Measurements from ENCODE around the gene ANKRD33.

ANKRD33 gene

DNA sequence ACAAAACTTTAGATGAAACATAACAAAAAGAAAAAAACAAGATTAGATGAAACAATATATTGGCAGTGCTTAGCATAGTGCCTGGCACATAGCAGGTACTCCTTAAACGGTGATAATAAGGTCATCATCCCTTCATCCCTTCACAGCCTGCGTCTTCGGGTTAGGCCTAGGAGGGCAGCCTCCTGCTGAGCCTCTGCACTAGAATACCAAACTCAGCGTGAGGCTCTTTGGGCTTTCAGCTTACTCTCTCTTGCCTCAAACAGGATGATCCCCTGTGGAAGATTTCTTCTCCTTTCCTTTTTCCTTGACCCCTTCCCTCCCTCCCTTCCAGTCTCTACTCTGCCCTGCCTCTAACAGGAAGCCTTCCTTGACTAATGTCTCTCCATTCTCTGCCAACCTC, 25.0 kb upstream of the ANKRD33 start:
- no peak for DNase-seq

DNA sequence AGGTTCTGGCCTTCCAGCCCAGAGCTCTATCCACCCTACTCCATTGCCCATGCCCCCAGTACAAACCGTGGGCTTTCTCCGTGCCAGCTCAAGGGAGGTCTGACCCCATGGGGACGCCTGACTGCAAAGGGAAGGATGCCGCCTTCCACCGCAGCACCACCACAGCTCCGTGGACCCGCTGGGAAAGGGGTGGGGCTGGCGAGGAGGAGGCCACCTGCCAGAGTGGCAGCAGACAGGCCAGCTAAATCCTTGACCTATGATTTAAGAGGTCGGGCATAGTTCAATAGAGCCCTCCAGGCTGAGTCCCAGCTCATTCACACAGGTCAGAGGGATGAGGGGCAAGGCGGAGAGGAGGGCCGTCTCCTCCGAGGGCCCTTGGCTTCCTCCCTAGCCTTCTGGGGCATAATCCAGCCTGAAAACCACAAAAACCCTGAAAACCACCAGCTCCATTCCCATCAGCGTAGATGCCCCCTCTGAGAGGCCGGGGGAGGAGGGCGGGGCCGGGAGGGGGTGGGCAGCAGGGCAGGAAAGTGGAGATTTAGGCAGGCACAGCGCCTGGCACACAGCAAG, 24.5 kb upstream of the ANKRD33 start:
- DNase-seq, result no peak

DNA sequence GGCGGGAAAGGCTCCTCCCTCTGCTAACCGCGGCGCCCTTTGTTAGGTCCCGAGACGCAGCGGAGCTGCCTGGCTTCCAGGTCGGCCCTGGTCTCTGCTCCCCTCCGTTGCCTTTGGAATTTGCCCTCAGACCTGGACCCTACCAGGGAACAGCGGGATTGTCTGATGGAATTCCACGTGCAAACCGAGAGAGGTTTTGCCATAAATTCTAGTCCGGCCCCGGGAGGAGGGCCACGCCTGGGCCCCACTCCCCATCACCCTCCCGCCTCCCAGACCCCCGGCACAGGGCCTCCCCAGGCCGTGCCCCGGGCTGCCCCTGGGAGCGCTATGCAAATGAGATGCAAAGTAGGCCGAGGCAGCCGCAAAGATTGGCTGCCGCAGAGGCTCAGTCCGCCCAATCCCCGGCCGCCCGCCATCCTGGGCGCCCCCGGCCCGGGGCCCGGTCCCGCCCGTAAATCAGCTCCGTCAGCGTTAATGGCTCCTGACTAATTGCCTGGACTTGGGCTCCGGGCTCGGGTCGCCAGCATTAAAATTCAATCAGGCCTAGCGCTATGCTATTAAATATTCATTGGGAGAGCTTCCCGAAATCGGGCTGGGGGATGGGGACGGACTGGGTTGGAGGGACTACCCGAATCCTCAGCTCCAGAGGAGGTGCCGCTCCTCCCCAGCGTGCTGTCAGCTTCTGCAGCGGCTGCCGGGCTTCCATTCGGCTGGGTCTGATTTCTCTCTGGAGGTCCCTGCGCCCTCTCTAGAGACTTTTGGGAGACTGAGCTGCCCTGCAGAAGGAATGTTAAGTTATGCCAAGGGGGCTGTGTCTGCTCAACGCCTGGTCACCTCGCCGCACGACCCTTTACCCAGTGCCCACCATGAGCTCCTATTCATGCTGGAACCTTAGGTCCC, 23.7 kb upstream of the ANKRD33 start:
- no peak for DNase-seq

DNA sequence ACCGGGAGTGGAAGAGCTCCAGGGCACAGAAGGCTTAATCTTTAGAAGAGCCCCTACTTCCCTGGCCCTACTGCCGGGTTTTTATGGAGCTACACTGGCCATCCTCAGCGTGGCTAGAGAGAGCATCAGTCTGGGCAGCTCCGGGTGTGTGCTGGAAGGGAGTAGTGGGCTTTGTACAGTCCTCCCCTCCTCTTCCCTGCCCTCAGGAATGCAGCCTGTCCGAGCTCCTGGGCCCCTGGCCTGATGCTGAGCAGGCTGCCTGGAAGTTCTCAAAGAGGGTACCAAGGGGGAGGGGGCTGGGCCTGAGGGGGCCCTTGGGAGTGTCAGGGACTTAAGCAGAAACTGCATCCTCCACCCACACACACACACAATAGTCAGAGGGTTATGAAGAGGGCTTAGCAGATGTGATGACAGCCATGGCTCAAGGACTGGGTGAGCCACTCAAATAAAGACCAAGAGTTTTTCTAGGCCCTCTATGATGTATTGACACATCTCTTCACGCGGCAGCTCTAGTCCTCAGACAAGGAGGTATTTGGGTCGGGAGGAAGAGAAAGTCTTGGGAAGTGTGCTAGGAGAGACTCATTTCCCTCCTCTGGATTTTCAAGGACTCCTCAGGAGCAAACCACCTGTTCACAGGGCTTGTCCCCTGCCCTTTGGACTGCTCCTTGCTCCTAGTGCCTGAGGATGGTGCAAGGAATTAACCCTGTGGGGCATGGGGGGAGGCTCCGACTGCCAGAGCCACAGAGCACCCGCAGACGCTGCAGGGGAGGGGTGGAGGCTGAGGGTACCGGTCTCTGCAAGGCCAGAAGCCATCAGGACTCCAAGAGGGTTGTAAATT, 22.9 kb upstream of the ANKRD33 start:
- DNase-seq, result no peak

DNA sequence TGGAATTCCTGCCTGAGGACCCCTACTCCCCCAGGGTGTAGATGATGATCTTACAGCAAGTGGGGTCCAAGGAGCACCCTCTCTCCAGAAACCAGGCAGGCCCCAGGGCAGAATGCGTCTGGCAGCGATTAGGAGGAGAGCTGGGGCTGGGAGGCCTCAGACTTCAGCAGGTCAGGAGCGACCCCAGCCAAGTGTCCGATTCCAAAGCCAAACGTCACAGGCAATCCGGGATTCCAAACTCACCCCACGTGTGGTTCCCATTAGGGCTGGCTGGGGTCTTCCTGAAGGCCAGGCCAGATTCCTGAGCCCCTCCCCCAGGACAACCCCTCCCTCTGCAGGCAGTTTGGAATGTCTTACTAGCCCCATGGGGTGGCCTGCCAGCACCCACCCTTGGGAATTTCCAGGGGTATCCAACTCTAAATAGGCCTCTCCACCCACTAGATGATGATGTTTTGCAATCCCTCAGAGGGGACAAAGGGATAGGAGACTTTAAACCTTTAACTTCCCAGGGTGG, 22.1 kb upstream of the ANKRD33 start:
- no peak for DNase-seq

DNA sequence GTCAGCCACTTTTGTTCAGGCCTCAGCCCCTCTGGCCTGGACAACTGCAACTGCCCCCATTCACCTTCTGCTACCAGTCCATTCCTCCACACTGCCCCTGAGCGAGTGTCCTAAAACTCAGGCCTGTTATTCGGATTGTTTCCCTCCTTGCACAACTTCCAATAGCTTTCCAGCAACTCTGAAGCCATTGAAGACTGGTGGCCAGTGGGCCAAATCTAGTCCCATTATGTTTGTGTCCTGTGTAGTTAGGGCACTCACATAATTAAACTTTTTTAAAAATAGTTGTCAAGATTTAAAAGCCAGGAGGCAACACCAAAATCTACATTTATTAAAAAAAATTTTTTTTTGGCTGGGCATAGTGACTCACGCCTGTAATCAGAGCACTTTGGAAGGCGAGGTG, 21.6 kb upstream of the ANKRD33 start:
- DNase-seq, result no peak

DNA sequence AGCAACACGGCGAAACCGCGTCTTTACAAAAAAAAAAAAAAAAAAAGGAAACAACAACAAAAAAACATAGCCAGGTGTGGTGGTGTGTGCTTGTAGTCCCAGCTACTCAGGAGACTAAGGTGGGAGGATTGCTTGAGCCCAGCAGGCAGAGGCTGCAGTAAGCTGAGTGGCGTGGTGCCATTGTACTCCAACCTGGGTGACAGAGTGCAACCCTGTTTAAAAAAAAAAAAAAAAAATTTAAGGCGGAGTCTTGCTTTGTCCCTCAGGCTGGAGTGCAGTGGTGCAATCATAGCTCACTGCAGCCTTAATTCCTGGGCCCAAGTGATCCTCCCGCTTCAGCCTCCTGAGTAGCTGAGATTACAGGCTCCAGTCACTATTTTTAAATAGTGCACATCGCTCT, 21.1 kb upstream of the ANKRD33 start:
- DNase-seq, result no peak

DNA sequence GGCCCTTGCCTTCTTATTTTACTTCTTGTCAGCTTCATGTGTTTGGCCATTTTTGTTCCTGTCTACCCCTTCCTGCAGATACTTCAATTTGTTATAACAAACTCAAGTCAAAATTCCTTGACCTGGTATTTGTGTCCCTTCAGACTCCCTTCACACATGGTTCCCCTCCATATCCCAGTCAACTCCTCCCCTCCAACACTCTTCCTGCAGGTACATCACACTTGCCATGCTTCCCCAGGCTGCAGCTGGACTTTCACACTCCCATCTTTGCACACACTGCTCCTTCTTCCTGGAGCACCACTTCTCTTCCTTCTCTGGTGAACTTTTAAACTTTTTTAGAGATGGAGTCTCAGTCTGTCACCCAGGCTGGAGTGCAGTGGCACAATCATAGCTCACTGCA, 20.5 kb upstream of the ANKRD33 start:
- no peak for DNase-seq

DNA sequence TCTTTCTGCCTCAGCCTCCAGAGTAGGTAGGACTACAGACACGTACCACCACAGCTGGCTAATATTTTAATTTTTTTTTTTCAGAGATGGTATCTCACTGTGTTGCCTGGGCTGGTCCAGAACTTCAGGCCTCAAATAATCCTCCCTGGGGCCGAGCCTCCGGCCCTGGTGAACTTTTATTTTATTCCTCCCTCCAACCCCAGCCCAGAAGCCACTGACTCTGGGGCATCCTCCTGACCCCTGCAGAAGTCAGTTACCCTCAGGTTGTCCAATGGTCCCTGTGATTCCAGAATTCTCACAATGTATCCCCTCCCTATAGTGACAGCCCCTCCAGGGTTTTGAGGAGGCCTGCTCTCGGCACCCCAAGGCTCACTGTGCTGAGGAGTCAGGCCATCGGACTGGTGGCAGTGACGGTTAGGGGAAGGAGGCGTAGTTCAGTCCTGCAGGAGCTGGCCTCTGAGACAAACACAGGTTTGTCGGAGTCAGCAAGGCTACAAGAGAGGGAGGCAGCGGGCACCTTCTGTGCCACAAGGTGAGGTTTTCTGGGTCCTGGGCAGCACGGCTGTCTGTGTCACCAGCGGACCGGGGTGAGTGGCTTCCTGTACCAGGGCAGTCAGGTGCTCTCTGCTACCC, 20.0 kb upstream of the ANKRD33 start:
- no peak for DNase-seq

DNA sequence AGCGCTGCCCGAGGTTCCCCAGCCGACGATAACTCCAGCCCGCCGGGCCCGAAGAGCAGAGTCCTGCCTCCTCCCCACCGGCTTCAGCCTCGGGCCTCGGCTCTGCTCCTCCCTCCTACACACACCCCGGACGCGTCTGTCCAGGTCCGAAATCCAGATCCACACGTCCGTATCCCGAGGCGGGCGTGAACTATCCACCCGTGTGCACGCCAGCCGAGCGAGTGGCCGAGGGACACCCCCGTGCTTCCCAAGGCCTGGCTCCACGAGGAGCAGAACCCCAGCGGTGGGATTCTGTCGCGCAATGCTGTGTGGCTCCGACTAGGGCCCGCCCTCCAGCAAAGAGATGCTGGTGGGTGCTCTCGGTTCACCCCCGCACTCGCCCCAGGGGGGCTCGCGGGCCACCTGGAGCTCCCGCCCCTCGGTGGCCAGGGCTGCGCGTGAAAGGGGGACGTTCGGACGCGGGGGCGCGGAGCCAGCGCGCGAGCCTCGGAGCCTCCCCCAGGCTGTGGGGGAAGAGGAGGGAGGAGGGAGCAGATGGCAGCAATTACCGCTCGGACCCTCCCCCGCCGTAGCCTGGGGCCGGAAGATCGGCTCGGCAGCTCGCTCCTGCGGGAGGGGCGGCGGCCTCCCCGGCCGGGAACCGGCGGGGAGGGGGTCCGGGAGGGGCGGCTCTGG, 18.9 kb upstream of the ANKRD33 start:
- peak; percentile 37 for DNase-seq

DNA sequence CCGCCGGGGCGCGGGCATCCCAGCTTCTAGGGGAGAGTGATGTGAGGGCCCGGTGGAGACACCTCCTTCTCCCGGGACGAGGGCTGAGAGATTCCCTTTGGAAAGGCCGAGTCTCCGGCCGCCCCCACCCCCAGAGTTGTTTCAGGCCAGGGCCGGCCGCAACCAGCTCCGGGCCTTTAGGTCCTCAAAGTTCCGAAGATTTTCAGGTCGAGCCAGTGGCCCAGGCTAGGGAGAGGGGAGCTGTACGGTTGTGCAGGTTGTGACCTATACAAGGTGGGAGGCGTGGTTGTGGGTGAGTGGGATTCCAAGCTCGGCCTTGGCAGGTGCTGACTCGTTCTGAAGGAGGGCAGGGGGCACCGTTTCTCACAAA, 18.4 kb upstream of the ANKRD33 start:
- no peak for DNase-seq

DNA sequence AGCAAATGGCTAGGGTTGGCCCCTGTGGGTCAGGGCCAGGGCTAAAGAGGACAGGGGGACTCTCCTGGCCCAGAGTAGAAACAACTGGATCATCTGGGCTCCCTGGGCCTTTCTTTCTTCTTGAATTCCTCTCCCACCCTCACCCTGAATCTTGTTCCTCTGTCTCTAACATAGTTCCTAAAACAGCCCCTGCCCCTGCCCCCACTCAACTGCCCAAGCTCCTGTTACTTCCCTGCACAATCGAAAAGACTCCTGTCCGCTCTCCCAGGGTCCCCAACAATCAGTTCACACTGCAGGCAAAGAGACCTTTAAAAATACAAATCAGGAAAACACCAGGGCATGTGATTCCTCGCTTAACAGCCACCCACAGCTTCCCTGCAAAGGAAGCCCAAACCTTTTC, 18.0 kb upstream of the ANKRD33 start:
- DNase-seq, result no peak

DNA sequence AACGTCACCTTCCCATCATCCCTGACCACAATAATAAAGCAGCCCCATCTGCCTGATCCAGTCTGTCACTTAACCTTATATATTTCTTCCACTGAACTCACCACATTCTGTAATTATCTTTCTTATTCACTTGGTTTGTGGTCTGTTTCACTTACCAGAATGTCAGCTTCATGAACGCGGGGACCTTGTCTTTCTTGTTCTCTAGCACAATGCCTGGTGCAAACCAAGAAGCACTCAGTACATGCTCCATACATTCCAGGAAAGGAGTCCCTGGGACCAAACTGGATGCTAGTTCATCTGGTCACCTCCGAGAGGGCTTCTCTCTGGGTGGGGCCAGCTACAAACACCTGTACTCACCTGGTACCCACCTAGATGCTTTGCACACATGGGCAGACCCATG, 17.4 kb upstream of the ANKRD33 start:
- no peak for DNase-seq

DNA sequence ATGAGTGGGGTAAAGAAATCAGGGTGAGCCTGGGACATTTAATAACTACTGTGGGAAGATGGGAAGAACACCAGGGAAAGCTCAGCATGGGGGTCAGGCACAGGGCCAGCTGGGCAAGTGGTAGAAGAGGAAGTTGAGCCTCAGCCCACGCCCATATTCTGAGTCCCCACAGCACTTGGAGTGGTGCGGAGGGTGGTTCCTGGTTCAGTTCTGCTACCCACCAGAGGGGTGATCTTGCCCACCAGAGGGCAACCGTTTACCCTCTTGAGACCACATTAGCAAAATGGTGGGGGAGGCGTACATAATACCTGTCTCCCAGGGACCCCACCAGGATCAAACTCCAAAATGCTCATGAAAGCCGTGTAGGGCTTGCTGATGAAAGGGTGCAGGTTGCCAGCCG, 16.8 kb upstream of the ANKRD33 start:
- DNase-seq, result no peak

DNA sequence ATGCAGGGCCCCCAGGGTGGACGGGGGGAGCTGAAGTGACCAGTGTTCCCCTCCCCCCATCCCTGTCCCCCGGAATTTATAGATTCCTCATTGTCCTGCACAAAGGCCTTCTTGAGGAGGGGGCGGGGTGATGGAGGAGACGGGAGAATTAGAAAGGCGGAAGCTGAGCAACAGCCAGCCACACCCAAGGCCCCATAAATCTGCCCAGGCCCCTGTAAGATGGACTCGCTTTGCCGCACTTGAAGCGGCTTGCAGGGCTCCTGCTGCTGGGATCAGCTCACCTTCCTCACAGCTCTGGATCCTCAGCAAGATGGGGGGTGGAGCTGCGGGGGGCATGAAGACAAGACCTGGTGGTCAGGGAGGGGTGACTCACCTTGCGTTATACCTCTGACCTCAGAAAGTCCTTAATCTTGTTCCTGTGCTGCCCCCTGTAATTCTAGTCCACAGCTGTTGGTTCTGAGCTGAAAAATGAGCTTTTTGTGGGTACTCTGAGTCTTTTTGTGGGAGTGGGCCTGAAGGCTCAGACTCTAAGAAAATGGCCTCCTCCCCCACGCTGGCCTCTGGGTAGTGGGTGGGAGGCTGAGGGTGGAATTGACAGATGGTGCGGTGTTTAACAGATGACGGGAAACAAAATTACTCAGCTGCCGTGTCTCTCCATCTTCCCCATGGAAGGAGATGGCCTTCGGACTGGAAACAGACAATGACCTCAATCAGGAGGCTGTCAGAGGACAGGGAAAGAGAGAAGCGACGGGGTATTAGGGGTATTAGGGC, 15.8 kb upstream of the ANKRD33 start:
- no peak for DNase-seq

DNA sequence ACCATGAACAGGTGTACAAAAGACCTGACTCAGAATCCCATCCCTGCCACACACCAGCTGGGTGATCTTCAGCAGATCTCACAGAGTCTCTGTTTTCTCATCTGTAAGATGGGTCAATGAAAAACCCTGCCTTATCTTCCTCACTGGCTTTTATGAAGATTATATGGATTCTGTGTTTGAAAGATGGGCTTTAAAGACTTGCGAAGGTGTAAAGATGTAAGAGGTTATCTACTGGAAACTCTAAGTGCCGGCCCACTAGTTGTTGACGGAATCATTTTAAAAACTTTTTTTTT, 15.3 kb upstream of the ANKRD33 start:
- DNase-seq, result no peak

DNA sequence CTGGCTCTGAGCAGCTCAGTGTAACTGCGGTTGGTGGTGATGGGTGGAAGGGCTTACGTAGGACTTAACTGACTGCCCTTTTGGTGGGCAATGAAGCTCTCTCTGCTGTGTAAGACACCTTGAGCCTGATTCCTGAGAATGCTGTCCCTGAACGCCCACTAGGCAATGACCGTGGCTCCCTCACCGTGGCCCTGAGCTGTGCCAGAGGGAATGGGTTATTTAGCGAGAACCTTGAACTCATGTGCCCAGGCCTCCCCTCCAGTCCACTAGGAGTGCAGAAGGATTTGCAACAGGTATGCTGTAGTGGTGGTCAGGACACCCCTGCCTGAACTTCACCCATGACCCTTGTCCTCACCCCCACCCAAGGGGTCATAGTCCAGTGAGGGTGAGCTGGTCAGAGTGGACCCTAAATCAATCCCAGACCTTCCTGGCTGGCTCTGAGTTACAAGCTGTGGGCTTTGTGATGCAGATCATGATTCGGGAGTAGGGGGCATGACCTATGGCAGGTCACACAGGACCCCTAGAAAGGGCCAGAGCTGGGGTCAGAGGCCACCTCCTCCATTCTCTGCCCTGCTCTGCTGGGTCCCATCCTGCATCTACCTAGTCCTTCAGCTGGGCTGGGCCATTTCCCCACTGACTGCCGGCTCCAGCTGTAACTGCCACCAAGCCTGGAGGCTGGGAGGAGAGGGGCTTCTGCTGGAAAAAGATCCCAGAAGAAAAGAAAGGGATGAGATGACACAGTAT, 14.5 kb upstream of the ANKRD33 start:
- no peak for DNase-seq

DNA sequence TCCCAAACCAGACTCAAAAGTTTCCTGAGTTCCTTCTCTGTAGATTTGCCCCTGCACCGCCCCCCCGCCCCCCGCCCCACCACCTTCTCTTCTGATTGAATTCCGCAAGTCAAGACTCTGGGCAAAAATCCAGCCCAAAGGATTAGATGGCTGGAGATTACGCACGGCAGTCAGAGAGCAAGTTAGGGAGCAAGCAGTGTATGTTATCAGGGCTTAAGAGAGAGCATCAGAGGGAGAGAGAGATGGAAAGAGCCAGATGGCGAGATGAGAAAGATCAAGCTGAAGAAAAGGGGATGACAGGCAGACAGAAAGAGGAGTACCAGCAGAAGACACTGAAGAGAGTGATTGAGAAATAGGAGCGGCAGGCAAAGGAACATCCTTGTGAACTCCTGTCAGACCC, 13.9 kb upstream of the ANKRD33 start:
- DNase-seq, result no peak

DNA sequence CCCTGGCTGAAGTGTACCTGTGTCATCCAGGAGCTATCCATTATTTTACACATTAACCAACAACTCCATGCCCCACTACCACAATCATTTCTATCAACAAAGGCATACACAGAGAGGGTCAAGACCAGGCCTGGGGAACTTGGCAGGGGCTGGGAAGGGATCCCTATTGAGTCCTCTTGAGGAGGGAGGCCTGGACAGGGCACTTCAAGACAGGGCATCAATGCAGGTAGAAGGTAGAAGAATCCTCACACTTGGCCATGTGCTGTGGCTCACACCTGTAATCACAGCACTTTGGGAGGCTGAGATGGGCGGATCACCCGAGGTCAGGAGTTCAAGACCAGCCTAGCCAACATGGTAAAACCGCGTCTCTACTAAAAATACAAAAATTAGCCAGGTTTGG, 13.4 kb upstream of the ANKRD33 start:
- DNase-seq, result no peak

DNA sequence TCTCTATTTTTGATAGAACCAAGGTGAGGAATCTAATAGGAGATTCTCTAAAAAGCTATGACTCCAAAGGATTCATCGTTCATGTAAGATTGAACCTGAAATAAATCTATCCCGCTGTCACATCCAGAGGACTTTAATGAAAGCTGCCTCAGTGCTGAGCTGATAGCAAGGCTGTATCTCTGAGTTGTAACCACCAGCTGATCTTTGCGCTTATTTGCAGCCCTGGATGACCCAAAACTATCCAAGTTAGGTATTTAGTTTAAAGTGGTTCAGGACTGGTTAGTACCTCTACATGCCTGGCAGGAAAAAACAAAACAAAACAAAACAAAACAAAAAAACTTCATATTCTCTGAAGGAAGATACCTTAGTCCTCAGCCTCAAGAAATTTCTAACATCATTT, 8.8 kb upstream of the ANKRD33 start:
- DNase-seq, result no peak

DNA sequence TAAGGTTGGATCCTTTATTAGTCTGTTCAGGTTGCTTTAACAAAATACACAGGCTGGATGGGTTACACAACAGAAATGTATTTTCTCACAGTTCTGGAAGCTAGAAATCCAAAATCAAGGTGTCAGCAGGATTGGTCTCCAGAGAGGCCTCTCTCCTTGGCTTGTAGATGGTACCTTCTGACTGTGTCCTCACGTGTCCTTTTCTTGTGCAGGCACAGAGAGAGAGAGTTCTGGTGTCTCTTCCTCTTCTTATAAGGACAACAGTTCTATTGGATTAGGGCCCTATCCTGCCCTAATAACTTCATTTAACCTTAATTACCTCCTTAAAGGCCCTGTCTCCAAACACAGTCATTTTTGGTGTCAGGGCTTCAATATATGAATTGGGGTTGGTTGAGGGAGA, 4.6 kb upstream of the ANKRD33 start:
- no peak for DNase-seq
